Fibroblast of the aortic adventitia (primary cell): ENCODE measurements around the gene ARHGEF37. TPM values are rescaled to one million over a fixed set of nuclear protein-coding genes. Genes with fewer than 3 reads are reported as not detected.

ENCODE experiments used
- DNase-seq: peaks from one replicate; pipeline ENCODE4 v3.0.0-alpha.2; 2010; ENCODE audit warnings: low read depth
- H3K4me3 ChIP-seq: 2 replicates; pipeline ENCODE4 v1.5.1; 2011; ENCODE audit warnings: low read depth, mild to moderate bottlenecking, control low read depth, low read length, moderate library complexity
- total RNA-seq: library from RNA; depleted of rRNA; stranded (reverse); fragments of >200 nt; gene quantifications from 2 replicates; pipeline ENCODE4 v1.2.3, GENCODE V29; 2012; ENCODE audit warnings: low replicate concordance
- TF ChIP-seq, protein P1 (sequence below): IDR thresholded peaks from 2 replicates; pipeline ENCODE4 v1.5.1; 2011; ENCODE audit warnings: mild to moderate bottlenecking, low read length, control low read depth, inconsistent platforms; ENCODE audit not compliant: insufficient read depth

ARHGEF37 gene
- total RNA-seq, 1 donor = 2.7 TPM

DNA sequence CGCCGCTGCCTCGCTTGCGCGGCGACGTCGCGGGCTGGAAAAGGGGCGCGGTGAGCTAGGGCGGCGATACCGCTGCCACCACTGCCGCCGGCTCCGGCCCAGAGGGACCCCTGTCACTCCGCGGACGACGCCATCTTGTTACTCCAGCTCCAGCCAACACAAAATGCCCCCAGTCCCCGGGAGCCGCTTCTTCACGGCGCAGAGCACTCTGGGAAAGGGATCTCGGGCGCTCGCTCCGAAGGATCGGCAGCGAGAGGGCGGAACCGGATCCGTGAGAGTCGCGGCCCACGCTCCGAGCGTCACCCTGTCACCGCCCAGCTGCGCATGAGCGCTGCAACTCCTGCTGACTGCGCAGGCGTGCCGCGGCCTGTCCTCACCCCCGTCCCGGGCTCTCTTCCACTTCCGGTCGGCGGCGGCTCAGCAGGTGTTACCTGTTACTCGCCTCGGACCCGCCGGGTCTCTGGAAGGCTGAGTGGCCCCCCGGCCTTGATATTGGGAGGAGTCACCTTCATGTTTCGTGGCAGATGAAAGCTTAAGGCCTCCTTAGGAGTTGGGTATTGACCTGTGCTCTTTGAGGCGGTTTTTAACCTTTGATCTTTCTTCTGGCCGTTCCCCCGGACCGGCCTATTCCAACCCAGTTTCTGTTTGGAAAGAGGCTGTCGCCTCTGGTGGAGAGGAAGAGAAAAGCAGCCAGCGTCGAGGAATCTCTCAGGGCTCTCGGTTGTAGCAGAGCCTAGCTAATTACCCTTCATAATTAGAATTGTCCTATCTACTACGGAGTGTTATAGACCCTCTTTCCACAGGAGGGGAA lies 29.9 kb upstream of the ARHGEF37 start, which contains the start of gene CSNK1A1:
Gene CSNK1A1 (minus strand): TSS at position 213 of the 811 bp plus-strand sequence. CDS start 475 bp downstream, outside the sequence.
- TF ChIP-seq, protein P1, sequence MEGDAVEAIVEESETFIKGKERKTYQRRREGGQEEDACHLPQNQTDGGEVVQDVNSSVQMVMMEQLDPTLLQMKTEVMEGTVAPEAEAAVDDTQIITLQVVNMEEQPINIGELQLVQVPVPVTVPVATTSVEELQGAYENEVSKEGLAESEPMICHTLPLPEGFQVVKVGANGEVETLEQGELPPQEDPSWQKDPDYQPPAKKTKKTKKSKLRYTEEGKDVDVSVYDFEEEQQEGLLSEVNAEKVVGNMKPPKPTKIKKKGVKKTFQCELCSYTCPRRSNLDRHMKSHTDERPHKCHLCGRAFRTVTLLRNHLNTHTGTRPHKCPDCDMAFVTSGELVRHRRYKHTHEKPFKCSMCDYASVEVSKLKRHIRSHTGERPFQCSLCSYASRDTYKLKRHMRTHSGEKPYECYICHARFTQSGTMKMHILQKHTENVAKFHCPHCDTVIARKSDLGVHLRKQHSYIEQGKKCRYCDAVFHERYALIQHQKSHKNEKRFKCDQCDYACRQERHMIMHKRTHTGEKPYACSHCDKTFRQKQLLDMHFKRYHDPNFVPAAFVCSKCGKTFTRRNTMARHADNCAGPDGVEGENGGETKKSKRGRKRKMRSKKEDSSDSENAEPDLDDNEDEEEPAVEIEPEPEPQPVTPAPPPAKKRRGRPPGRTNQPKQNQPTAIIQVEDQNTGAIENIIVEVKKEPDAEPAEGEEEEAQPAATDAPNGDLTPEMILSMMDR = peak; percentile 93
- peak; percentile 98 for DNase-seq
- peak within 1 kb of the TSS; percentile 99 for H3K4me3 ChIP-seq

DNA sequence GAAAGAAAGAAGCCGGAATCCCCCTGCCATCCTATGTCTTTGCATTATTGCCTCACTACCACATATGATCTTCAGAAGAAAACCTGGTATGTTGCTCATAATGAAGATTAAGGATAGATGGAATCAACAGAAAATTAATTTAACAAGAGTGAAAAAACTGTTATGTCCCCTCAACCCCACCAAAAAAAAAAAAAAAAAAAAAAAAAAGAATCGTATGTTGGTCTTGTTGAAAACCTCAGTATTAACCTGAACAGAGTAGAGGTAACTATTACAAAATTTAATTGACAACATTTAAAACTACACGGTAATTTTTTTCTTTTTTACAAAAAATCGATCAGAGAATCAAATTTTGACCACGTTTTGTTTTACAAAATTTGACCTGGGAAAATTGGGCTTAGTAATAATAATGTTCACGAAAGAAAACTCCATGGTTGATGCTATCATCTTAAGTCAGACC lies 29.2 kb upstream of the ARHGEF37 start:
- TF ChIP-seq, protein P1 = no peak
- peak overlapping the region; percentile 85 for H3K4me3 ChIP-seq
- DNase-seq = no peak

DNA sequence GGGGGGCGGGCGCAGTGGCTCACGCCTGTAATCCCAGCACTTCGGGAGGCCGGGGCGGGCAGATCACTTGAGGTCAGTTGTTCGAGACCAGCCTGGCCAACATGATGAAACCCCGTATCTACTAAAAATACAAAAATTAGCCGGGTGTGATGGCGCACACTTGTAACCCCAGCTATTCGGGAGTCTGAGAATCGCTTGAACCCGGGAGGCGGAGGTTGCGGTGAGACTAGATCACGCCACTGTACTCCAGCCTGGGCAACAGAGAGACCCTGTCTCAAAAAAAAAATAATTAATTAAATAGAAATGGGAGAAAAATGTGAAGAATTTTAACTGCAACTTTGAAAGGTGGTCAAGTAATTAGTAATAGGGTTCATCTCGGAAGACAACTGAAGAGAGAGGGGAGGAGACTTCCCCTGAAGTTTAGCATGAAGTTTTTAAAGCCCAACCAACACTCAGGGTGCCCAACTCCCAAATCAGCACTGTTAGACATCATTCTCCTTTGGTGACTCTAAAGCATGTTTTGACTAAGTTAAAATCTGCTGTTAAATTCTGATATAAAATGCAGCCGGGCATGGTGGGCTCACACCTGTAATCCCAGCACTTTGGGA lies 28.6 kb upstream of the ARHGEF37 start:
- no peak overlapping the region for H3K4me3 ChIP-seq
- TF ChIP-seq, protein P1 = no peak
- DNase-seq = no peak

DNA sequence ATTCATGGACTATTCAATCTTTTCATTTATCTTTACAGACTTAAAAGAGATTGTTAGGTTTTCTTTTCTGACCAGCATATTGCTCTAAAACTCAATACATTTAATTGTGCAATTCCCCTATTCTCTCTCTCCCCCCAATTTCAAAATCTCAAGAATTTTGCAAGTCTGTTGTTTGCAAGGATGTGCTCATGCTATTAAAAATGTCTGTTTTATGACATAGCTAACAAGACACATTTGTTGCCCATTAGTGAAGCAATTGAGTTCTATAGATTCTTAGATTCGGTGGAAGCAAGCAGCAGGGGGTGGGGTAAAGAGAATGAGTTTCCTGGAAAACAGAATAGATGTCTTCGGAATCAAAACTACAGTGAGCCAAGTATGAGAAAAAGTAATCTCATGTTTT lies 21.6 kb upstream of the ARHGEF37 start:
- H3K4me3 ChIP-seq = no peak overlapping the region
- TF ChIP-seq, protein P1 = no peak
- DNase-seq = peak; percentile 49

DNA sequence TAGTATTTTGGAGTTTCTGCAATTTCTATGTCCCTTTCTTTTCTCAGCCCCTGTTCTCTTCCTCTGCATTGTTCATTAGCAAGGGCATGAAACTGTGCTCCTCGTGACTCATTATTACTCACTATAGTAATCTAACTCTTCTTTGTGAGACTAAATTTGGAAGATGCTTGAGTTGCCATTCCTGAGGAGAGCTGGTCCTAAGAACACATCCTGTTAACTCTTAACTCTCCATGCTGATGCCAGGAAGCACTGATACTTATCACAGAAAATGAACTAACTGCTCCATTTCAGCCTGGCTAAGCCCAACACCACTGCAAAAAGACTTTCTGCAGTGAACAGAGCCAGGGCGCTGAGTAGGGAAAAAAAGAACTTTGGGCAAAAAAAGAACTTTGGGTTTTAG lies 19.4 kb upstream of the ARHGEF37 start:
- TF ChIP-seq, protein P1 = no peak

DNA sequence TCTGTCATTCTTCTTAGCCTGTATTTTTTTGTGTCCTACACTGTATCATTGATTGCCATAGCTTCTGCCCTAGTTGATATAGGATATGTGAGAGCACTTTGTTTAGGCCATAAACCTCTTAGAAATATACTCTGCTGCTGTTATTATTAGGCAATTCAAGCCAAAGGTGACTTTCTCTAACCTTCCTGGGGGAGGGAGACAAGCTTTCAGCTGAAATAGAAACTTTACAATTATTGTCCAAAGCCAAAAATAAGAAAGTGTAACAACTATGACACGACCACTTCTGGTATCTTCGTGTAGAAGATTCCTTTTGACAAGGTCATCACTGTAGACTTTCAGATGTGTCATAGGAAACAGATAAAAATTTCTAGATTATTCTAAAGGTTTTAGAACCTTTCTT lies 17.8 kb upstream of the ARHGEF37 start:
- DNase-seq = peak; percentile 53
- H3K4me3 ChIP-seq = no peak overlapping the region
- TF ChIP-seq, protein P1 = no peak

More for the DNA sequence above, 19.4 kb upstream of the ARHGEF37 start:
- peak overlapping the region; percentile 50 for H3K4me3 ChIP-seq
- DNase-seq = peak; percentile 97
